Measurements from ENCODE around the gene RASSF1. TPM values are rescaled to one million over a fixed set of nuclear protein-coding genes. Genes with fewer than 3 reads are reported as not detected.

RASSF1 gene
- total and polyA plus RNA-seq, 2 of the 13 experiments (the other 11 are each of a cell fraction or from before 2014, with no cell fraction given): 10.2 to 27.5 TPM

DNA sequence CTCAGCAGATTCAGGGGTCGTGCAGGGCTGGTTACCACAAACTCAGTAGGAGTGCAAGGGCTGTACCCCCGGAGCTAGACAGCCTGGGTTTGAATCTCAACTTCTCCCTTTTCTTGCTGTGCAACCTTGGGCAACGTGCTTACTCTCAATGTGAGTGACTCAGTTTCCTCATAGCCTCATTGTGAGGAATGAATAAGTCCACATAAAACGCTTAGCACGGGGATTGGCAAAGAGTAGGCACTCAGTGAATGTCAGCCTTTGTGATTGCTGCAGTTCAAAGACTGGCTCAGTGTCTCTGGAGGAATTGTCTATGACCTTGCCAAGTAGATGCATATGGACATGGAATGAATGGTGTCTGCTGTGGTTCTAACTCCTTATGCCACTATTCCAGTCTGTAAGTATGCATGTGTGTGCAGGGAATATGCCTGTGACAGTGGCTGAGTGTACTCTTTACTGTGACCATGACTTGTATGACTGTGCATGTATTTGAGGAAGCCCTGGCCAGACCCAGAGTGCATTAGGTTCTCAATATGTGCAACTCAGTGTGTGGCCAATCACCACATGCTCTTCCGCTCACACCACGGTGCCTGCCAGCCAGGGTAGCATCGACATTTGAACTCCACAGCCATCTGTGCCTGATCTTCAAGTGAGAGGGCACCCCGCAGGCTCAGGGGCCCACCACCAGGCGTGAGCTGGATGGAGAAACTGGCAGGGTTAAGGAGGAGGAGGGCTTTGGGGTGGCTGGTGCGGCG lies 40.5 kb downstream of the RASSF1 start:
- H3K4me3 ChIP-seq (replicated peaks in 1 of 3; ENCODE audit: insufficient read depth in 1 of 3, low read depth in 2 of 3, low read length in 3 of 3): peak overlapping the region; percentile 48 to 53 (median 50)
- H3K9ac ChIP-seq (ENCODE audit: insufficient read depth, low read depth, low read length): peak overlapping the region; percentile 63
- H3K79me2 ChIP-seq (ENCODE audit: insufficient read depth, low read length): peaks cover 36% of the 10 kb centered on the region
- FAIRE-seq (no peak), ATAC-seq (no peak), DNase-seq (ENCODE audit: low spot score) (no peak)
- peaks cover 61% of the 10 kb centered on the region for H3K4me1 ChIP-seq (ENCODE audit: insufficient read depth, low read length)
- peak overlapping the region; percentile 86 for H3K4me2 ChIP-seq (ENCODE audit: low read depth, low read length)
- H2AFZ ChIP-seq (ENCODE audit: low read length): no peak overlapping the region
- no peaks in the 10 kb centered on the region; a peak in 1 of 5 replicates for H3K27me3 ChIP-seq (ENCODE audit: control insufficient read depth in 1 of 2, insufficient read depth in 2 of 2, low read length in 2 of 2)
- CTCF ChIA-PET (ENCODE audit: low intra/inter-chr PET ratio, low total read pairs): interaction anchor here (1.5 kb wide), 1 partner anchor 21 kb away, joined by 3 read pairs; no protein-coding TSS in a partner anchor
- H4K20me1 ChIP-seq (ENCODE audit: insufficient read depth, low read length): peaks cover 11% of the 10 kb centered on the region
- POLR2A ChIA-PET: interaction anchor here (0.5 to 7.9 kb wide), 26 partner anchors 7 to 105 kb away, joined by 3 to 222 read pairs (median 6); partner anchors contain the start of genes CYB561D2, GNAI2, HYAL2 and IFRD2
- intact Hi-C loops (cut with micrococcal nuclease; ENCODE audit: unreplicated experiment): loop anchor here (1.0 to 5.0 kb wide), 2 partner anchors 21 to 38 kb away; no protein-coding TSS in a partner anchor
- TSS peak; percentile 92 for BruUV-seq (replicated peaks)
- H3K27ac ChIP-seq (ENCODE audit: extremely low read length, insufficient read depth, low read length): peak overlapping the region; percentile 87
- in situ Hi-C loops (cut with HindIII; ENCODE audit: extremely low pct_ligation_motif_present, low pct_unique_long_range_greater_than_20kb): no loop called here
- 66% methylated on average over 11 of the region's 12 CpGs for WGBS (ENCODE audit: low lambda C conversion rate)
- H3K36me3 ChIP-seq (replicated peaks in 1 of 2; ENCODE audit: control insufficient read depth in 1 of 2, insufficient read depth in 2 of 2, low read length in 2 of 2): peaks cover 1 to 3% of the 10 kb centered on the region in 2 experiments; a peak in 2 of 5 replicates
- no peaks in the 10 kb centered on the region for H3K9me3 ChIP-seq (ENCODE audit: low read length)
- peak; percentile 75 for TF ChIP-seq PRPF4 (IDR thresholded peaks at IDR 0.05; ENCODE audit: low read depth, low read length, poor library complexity, severe bottlenecking)
- 0 out of 3 replicates have a peak, but pooled peaks have one; percentile 20 for TF ChIP-seq MXI1 (IDR thresholded peaks at IDR 0.05; ENCODE audit: borderline replicate concordance, low read depth, low read length)
- TF ChIP-seq MED13 (CRISPR knock-in tag; IDR thresholded peaks at IDR 0.05): peak; percentile 12; the same call in 1 of the 2 replicates
- peak; percentile 47; the same call in 1 of the 2 replicates for TF ChIP-seq ZNF768 (CRISPR knock-in tag; IDR thresholded peaks at IDR 0.05)
- 0 out of 2 replicates have a peak, but pooled peaks have one; percentile 4 for TF ChIP-seq ZNF501 (CRISPR knock-in tag; IDR thresholded peaks at IDR 0.05)
- TF ChIP-seq THAP8 (CRISPR knock-in tag; IDR thresholded peaks at IDR 0.05; ENCODE audit: borderline replicate concordance): no peak
- TF ChIP-seq SALL1 (CRISPR knock-in tag; IDR thresholded peaks at IDR 0.05): peak; percentile 27; the same call in 1 of the 2 replicates
- 0 out of 2 replicates have a peak, but pooled peaks have one; percentile 8 for TF ChIP-seq ZBTB34 (CRISPR knock-in tag; IDR thresholded peaks at IDR 0.05)
- TF ChIP-seq ZNF292 (CRISPR knock-in tag; IDR thresholded peaks at IDR 0.05; ENCODE audit: borderline replicate concordance, low read depth): no peak
- TF ChIP-seq ZNF556 (CRISPR knock-in tag; IDR thresholded peaks at IDR 0.05; ENCODE audit: borderline replicate concordance): peak; percentile 63; the same call in 1 of the 2 replicates
- TF ChIP-seq ZNF121 (CRISPR knock-in tag; IDR thresholded peaks at IDR 0.05): no peak
- no peak for TF ChIP-seq ZBTB1 (CRISPR knock-in tag; IDR thresholded peaks at IDR 0.05; ENCODE audit: borderline replicate concordance)
- 0 out of 2 replicates have a peak, but pooled peaks have one; percentile 3 for TF ChIP-seq HDAC2 (CRISPR knock-in tag; IDR thresholded peaks at IDR 0.05)
- TF ChIP-seq, protein P1, sequence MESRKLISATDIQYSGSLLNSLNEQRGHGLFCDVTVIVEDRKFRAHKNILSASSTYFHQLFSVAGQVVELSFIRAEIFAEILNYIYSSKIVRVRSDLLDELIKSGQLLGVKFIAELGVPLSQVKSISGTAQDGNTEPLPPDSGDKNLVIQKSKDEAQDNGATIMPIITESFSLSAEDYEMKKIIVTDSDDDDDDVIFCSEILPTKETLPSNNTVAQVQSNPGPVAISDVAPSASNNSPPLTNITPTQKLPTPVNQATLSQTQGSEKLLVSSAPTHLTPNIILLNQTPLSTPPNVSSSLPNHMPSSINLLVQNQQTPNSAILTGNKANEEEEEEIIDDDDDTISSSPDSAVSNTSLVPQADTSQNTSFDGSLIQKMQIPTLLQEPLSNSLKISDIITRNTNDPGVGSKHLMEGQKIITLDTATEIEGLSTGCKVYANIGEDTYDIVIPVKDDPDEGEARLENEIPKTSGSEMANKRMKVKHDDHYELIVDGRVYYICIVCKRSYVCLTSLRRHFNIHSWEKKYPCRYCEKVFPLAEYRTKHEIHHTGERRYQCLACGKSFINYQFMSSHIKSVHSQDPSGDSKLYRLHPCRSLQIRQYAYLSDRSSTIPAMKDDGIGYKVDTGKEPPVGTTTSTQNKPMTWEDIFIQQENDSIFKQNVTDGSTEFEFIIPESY (CRISPR knock-in tag; IDR thresholded peaks at IDR 0.05): peak; percentile 79
- no peak for TF ChIP-seq FOXK2 (IDR thresholded peaks at IDR 0.05)
- peak; percentile 28 for TF ChIP-seq RBM22 (optimal IDR thresholded peaks at IDR 0.05; ENCODE audit: low read length)
- 0 out of 2 replicates have a peak, but pooled peaks have one; percentile 36 for TF ChIP-seq HOXA7 (CRISPR knock-in tag; IDR thresholded peaks at IDR 0.05)
- 0 out of 2 replicates have a peak, but pooled peaks have one; percentile 1 for TF ChIP-seq POGZ (CRISPR knock-in tag; IDR thresholded peaks at IDR 0.05)
- TF ChIP-seq CCAR2 (optimal IDR thresholded peaks at IDR 0.05; ENCODE audit: low read depth, low read length): peak; percentile 73
- TF ChIP-seq SP4 (CRISPR knock-in tag; IDR thresholded peaks at IDR 0.05): no peak
- no peak for TF ChIP-seq TRIM24 (CRISPR knock-in tag; IDR thresholded peaks at IDR 0.05)
